Panc1 (cell line): ENCODE measurements around the gene TSPAN16. TPM values are rescaled to one million over a fixed set of nuclear protein-coding genes. Genes with fewer than 3 reads are reported as not detected.
"Not testable (repeated sequence)": the region's sequence is repeated elsewhere in the genome, so short reads cannot be mapped to it uniquely, and the experiment has no call there.

ENCODE experiments used
- ATAC-seq: fragments of 200-7000 bp; cut with Tn5 transposase; 2 replicates; pipeline ENCODE4 v1.9.1; 2020; ENCODE audit warnings: mild to moderate bottlenecking, moderate library complexity
- BruUV-seq: library from RNA; stranded (reverse); fragments of 400-500 nt; replicated peaks from 2 replicates; lab custom pipeline; 2021; lab: Mats Ljungman, UMichigan
- CTCF ChIA-PET: fragments of 300-600 bp; sonication (Branson Sonifier 250); formaldehyde crosslinking; loops from one replicate; lab custom pipeline; 2022; ENCODE audit warnings: antibody characterized with exemption; lab: Charles Lee
- POLR2A ChIA-PET: fragments of 300-600 bp; sonication (Branson Sonifier 250); formaldehyde crosslinking; loops from one replicate; lab custom pipeline; 2022; ENCODE audit warnings: antibody characterized with exemption; lab: Charles Lee
- DNase-seq: peaks from one replicate; pipeline ENCODE4 v3.0.0-alpha.2; 2010; ENCODE audit warnings: low read depth, low spot score
- H3K27ac ChIP-seq: 2 replicates; pipeline ENCODE4 v1.5.1; 2011; ENCODE audit warnings: mild to moderate bottlenecking, low read length, inconsistent platforms
- H3K27me3 ChIP-seq: fragments of 200-500 bp; sonication (Bioruptor generic); 2 replicates; pipeline ENCODE4 v1.6.0; 2014; ENCODE audit warnings: low read length, inconsistent platforms; ENCODE audit not compliant: control insufficient read depth, insufficient read depth
- H3K36me3 ChIP-seq: fragments of 200-500 bp; sonication (Bioruptor generic); 2 replicates; pipeline ENCODE4 v1.5.1; 2014; ENCODE audit warnings: inconsistent platforms, mild to moderate bottlenecking, low read length, moderate library complexity; ENCODE audit not compliant: control insufficient read depth, insufficient read depth
- H3K4me1 ChIP-seq: 2 replicates; pipeline ENCODE4 v1.5.1; 2011; ENCODE audit warnings: inconsistent platforms, mild to moderate bottlenecking, low read length, moderate library complexity; ENCODE audit not compliant: control insufficient read depth, insufficient read depth
- H3K4me3 ChIP-seq, 2 experiments: 2 replicates each; pipeline ENCODE4 v1.5.1; 2011 to 2012; ENCODE audit warnings: low read depth in 2 of 2, low read length in 2 of 2, mild to moderate bottlenecking in 2 of 2, inconsistent platforms in 1 of 2, moderate library complexity in 1 of 2
- H3K9me3 ChIP-seq: fragments of 200-500 bp; sonication (Bioruptor generic); 2 replicates; pipeline ENCODE4 v1.5.1; 2014; ENCODE audit warnings: low read depth, mild to moderate bottlenecking, inconsistent platforms, low read length, moderate library complexity; ENCODE audit not compliant: control insufficient read depth, insufficient read depth
- POLR2AphosphoS5 ChIP-seq: IDR thresholded peaks from 2 replicates; pipeline ENCODE4 v1.6.1; 2012; ENCODE audit warnings: mild to moderate bottlenecking, low read depth, low read length, moderate library complexity
- SIN3A ChIP-seq: IDR thresholded peaks from 2 replicates; pipeline ENCODE4 v1.6.1; 2012; ENCODE audit warnings: low read depth, mild to moderate bottlenecking, low read length, moderate library complexity, borderline replicate concordance; ENCODE audit not compliant: insufficient read depth
- in situ Hi-C: cut with HindIII; loops from 2 replicates; pipeline ENCODE4 v1.10.0; 2016; ENCODE audit warnings: low sequenced_read_pairs, low pct_unique_long_range_greater_than_20kb
- intact Hi-C: fragments of 100-400 bp; cut with micrococcal nuclease; formaldehyde crosslinking; loops from one replicate; pipeline ENCODE4 v1.10.0; 2022; ENCODE audit not compliant: unreplicated experiment
- total RNA-seq: library from RNA; stranded (reverse); gene quantifications from one replicate; pipeline ENCODE4 v1.2.1, GENCODE V29; 2021; ENCODE audit not compliant: unreplicated experiment
- TF ChIP-seq, protein P1 (sequence below), 2 experiments: IDR thresholded peaks; 2 replicates each; pipeline ENCODE4 v1.6.1; 2011 to 2012; ENCODE audit warnings: low read depth in 2 of 2, control low read depth in 1 of 2, low read length in 1 of 2, mild to moderate bottlenecking in 1 of 2, moderate library complexity in 1 of 2; ENCODE audit not compliant: insufficient read depth in 1 of 2
- TF ChIP-seq, protein P2 (sequence below): fragments of 450-650 bp; IDR thresholded peaks from 2 replicates; pipeline ENCODE4 v1.5.1; 2017; ENCODE audit warnings: mild to moderate bottlenecking

TSPAN16 gene
- total RNA-seq, 1 experiment from 2014 or later, result not detected

DNA sequence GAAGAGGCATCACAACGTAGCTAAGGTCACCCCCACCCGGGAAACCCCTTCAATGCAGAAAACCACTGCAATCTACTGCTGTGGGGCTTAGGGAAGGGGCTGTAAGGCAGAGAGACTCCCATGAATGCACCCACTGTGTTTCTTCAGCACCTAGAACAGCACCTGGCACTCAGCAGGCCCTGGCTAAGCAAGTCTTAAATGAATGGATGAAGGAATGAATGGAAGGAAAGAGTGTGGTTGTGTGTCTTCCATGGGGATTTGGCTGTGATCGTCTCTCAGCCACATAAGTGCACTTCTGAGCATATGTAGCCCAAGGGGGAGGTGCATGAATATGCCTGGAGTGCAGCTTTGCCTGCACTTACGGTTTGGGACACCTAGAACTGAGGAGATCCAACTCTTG is 53.2 kb downstream of the TSPAN16 start:
- in situ Hi-C loops, result no loop called here
- no peaks in the 10 kb centered on the region for H3K36me3 ChIP-seq
- H3K27ac ChIP-seq, result no peak overlapping the region
- no peaks in the 10 kb centered on the region for H3K9me3 ChIP-seq
- H3K27me3 ChIP-seq, result no peaks in the 10 kb centered on the region
- TF ChIP-seq, protein P1, sequence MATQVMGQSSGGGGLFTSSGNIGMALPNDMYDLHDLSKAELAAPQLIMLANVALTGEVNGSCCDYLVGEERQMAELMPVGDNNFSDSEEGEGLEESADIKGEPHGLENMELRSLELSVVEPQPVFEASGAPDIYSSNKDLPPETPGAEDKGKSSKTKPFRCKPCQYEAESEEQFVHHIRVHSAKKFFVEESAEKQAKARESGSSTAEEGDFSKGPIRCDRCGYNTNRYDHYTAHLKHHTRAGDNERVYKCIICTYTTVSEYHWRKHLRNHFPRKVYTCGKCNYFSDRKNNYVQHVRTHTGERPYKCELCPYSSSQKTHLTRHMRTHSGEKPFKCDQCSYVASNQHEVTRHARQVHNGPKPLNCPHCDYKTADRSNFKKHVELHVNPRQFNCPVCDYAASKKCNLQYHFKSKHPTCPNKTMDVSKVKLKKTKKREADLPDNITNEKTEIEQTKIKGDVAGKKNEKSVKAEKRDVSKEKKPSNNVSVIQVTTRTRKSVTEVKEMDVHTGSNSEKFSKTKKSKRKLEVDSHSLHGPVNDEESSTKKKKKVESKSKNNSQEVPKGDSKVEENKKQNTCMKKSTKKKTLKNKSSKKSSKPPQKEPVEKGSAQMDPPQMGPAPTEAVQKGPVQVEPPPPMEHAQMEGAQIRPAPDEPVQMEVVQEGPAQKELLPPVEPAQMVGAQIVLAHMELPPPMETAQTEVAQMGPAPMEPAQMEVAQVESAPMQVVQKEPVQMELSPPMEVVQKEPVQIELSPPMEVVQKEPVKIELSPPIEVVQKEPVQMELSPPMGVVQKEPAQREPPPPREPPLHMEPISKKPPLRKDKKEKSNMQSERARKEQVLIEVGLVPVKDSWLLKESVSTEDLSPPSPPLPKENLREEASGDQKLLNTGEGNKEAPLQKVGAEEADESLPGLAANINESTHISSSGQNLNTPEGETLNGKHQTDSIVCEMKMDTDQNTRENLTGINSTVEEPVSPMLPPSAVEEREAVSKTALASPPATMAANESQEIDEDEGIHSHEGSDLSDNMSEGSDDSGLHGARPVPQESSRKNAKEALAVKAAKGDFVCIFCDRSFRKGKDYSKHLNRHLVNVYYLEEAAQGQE (IDR thresholded peaks at IDR 0.05; ENCODE audit: insufficient read depth in 1 of 2, low read depth in 2 of 2, low read length in 1 of 2), result peak in 1 of 2 experiments; percentile 68; a peak in 2 of 4 replicates
- TF ChIP-seq SIN3A, result no peak
- POLR2A ChIA-PET, result no interaction called here
- H3K4me3 ChIP-seq, result no peak overlapping the region
- CTCF ChIA-PET, result no interaction called here
- DNase-seq (no peak), ATAC-seq (no peak)
- peaks cover 9% of the 10 kb centered on the region for H3K4me1 ChIP-seq
- intact Hi-C loops, result no loop called here
- no TSS peak for BruUV-seq

DNA sequence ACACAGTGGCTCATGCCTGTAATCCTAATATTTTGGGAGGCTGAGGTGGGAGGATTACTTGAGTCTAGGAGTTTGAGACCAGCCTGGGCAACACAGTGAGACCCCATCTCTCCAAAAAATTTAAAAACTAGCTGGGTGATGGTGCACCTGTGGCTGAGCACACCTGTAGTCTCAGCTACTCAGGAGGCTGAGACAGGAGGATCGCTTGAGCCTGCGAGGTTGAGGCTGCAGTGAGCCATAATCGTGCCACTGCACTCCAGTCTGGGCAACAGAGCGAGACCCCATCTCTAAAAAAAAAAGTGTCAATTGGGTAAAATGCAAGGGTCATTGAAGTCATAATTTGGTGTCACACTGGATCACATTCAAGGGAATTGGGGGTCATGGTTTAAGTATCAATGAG is 58.1 kb downstream of the TSPAN16 start:
- DNase-seq, H3K9me3 ChIP-seq, H3K36me3 ChIP-seq, BruUV-seq, H3K27me3 ChIP-seq, POLR2A ChIA-PET, H3K4me3 ChIP-seq, ATAC-seq, H3K27ac ChIP-seq, in situ Hi-C loops, CTCF ChIA-PET, intact Hi-C loops, H3K4me1 ChIP-seq: not testable (repeated sequence)

DNA sequence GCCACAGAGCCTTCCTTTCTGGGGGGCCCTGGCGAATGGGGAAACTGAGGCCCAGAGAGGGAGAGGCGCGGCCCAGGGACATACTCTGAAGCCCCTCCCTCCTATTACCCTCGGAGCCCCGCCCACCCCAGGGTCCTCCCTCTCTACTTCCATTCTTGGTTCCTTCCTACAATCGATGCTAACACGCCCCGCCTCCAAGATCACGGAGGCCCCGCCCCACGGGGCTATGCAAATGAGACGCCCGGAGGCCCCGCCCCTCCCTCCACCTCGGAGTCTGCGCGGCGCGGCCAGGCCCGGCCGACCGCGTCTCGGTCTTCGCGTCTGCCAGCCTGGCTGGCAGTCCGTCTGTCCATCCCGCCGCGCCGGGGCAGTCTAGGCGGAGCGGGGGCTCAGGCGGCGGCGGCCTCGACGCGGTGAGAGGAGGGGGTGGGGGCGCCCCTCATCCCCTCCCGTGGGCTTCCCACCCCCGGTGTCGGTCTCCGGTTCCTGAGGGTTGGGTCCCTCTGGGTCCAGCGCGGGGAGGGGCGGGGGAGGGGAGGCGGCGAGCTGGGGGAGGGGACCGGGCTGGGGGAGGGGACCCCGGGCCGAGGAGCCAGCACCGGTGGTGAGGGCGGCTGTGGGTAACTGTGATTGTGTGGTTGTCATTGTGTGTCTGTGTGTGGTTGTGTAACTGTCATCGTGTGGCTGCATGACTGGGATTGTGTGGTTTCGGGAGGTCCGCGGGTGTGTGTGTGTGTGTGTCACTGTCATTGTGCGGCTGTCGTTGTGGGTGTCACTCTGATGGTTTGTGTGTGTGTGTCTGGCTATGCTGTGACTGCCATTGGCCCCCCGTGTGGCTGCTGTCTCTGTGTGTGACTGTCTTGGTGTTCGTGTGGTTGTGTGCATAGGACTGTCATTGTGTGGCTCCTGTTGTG is 59.5 kb downstream of the TSPAN16 start, which contains the start of gene PLPPR2:
TSS of gene PLPPR2 (plus strand) at position 273 of the 914 bp plus-strand sequence. CDS start 2,242 bp downstream, outside the sequence.
- H3K9me3 ChIP-seq, result no peaks in the 10 kb centered on the region
- H3K36me3 ChIP-seq, result no peaks in the 10 kb centered on the region
- peak; percentile 69 for TF ChIP-seq POLR2AphosphoS5
- TF ChIP-seq, protein P2, sequence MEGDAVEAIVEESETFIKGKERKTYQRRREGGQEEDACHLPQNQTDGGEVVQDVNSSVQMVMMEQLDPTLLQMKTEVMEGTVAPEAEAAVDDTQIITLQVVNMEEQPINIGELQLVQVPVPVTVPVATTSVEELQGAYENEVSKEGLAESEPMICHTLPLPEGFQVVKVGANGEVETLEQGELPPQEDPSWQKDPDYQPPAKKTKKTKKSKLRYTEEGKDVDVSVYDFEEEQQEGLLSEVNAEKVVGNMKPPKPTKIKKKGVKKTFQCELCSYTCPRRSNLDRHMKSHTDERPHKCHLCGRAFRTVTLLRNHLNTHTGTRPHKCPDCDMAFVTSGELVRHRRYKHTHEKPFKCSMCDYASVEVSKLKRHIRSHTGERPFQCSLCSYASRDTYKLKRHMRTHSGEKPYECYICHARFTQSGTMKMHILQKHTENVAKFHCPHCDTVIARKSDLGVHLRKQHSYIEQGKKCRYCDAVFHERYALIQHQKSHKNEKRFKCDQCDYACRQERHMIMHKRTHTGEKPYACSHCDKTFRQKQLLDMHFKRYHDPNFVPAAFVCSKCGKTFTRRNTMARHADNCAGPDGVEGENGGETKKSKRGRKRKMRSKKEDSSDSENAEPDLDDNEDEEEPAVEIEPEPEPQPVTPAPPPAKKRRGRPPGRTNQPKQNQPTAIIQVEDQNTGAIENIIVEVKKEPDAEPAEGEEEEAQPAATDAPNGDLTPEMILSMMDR, result no peak
- TF ChIP-seq, protein P1 (IDR thresholded peaks at IDR 0.05; ENCODE audit: insufficient read depth in 1 of 2, low read depth in 2 of 2, low read length in 1 of 2), result no peak
- ATAC-seq (peak; percentile 94), DNase-seq (no peak)
- no TSS peak for BruUV-seq
- ChIA-PET CTCF (no interaction called here), POLR2A (no interaction called here)
- H3K4me3 ChIP-seq, result peak within 1 kb of the TSS; percentile 55 to 73
- no peaks in the 10 kb centered on the region; the same call in 1 of the 2 replicates for H3K4me1 ChIP-seq
- H3K27me3 ChIP-seq, result no peaks in the 10 kb centered on the region
- in situ Hi-C loops (no loop called here), intact Hi-C loops (no loop called here)
- peak within 1 kb of the TSS; percentile 78 for H3K27ac ChIP-seq
